Fibroblast of villous mesenchyme (primary cell): ENCODE measurements around the gene KRTAP4-9. TPM values are rescaled to one million over a fixed set of nuclear protein-coding genes. Genes with fewer than 3 reads are reported as not detected.

Experiments used
- DNase-seq: peaks from one replicate; pipeline ENCODE4 v3.0.0-alpha.2; 2010; ENCODE audit warnings: low read depth
- H3K4me3 ChIP-seq: 2 replicates; pipeline ENCODE4 v1.5.1; 2011; ENCODE audit warnings: low read depth, mild to moderate bottlenecking, low read length
- CTCF ChIP-seq: IDR thresholded peaks from 2 replicates; pipeline ENCODE4 v1.5.1; 2012; ENCODE audit warnings: low read depth, mild to moderate bottlenecking, low read length; ENCODE audit not compliant: insufficient read depth
- total RNA-seq: library from RNA; depleted of rRNA; stranded (reverse); fragments of >200 nt; gene quantifications from 2 replicates; pipeline ENCODE4 v1.2.3, GENCODE V29; 2012

The KRTAP4-9 gene
- total RNA-seq, 1 donor: not detected

- DNase-seq: peak; percentile 93
- no peak for TF ChIP-seq CTCF
- H3K4me3 ChIP-seq: no peak within 1 kb of the TSS
These were observed 39.2 kb upstream of the KRTAP4-9 start, which contains the start of gene KRTAP2-4 for GRCh38 chr17:41065829-41066624. TSS of gene KRTAP2-4 (minus strand) at chr17:41065879. CDS start at chr17:41065845, 34 bp downstream.

- no peak overlapping the region for H3K4me3 ChIP-seq
- no peak for TF ChIP-seq CTCF
- peak; percentile 57 for DNase-seq
These were observed 37.9 kb upstream of the KRTAP4-9 start for GRCh38 chr17:41067281-41067680.

GRCh38 chr17:41069031-41069430 lies 36.2 kb upstream of the KRTAP4-9 start:
- H3K4me3 ChIP-seq: no peak overlapping the region
- no peak for TF ChIP-seq CTCF
- DNase-seq: no peak

GRCh38 chr17:41071606-41072360 lies 33.4 kb upstream of the KRTAP4-9 start:
- no peak overlapping the region for H3K4me3 ChIP-seq
- TF ChIP-seq CTCF: no peak
- DNase-seq: no peak

- no peak overlapping the region for H3K4me3 ChIP-seq
- DNase-seq: no peak
- TF ChIP-seq CTCF: no peak
These were observed 31.5 kb upstream of the KRTAP4-9 start for GRCh38 chr17:41073676-41074075.

GRCh38 chr17:41076788-41077187 lies 28.4 kb upstream of the KRTAP4-9 start:
- no peak for DNase-seq
- TF ChIP-seq CTCF: no peak

More at GRCh38 chr17:41076788-41077187, 28.4 kb upstream of the KRTAP4-9 start:
- no peak overlapping the region for H3K4me3 ChIP-seq
